GM23338 (cell line): ENCODE measurements around the gene CNTN1. TPM values are rescaled to one million over a fixed set of nuclear protein-coding genes. Genes with fewer than 3 reads are reported as not detected.

Experiments used
- ATAC-seq: fragments of 200-7000 bp; cut with Tn5 transposase; 3 replicates; pipeline ENCODE4 v1.9.1; 2020
- DNase-seq: peaks from one replicate; pipeline ENCODE4 v3.0.0-alpha.2; 2015; ENCODE audit warnings: low spot score
- H2AFZ ChIP-seq: fragments of 200-600 bp; sonication (generic); 2 replicates; pipeline ENCODE4 v1.8.0; 2016; ENCODE audit warnings: antibody characterized with exemption, mild to moderate bottlenecking, moderate library complexity
- H3F3A ChIP-seq: fragments of 200-600 bp; sonication (generic); replicated peaks from 2 replicates; pipeline ENCODE4 v1.8.0; 2017; ENCODE audit warnings: antibody characterized with exemption, mixed run types, low read depth
- H3K27ac ChIP-seq: fragments of 200-600 bp; sonication (generic); 2 replicates; pipeline ENCODE4 v1.6.1; 2016; ENCODE audit warnings: low read depth
- H3K27me3 ChIP-seq: fragments of 200-600 bp; sonication (generic); 2 replicates; pipeline ENCODE4 v1.8.0; 2016; ENCODE audit warnings: mild to moderate bottlenecking, mixed run types, moderate library complexity; ENCODE audit not compliant: insufficient read depth
- H3K36me3 ChIP-seq: fragments of 200-600 bp; sonication (generic); 2 replicates; pipeline ENCODE4 v1.8.0; 2016; ENCODE audit warnings: mild to moderate bottlenecking; ENCODE audit not compliant: insufficient read depth
- H3K4me1 ChIP-seq: fragments of 200-600 bp; sonication (generic); 2 replicates; pipeline ENCODE4 v1.8.0; 2016; ENCODE audit warnings: mild to moderate bottlenecking, moderate library complexity; ENCODE audit not compliant: insufficient read depth
- H3K4me2 ChIP-seq: fragments of 200-600 bp; sonication (generic); 2 replicates; pipeline ENCODE4 v1.7.1; 2017; ENCODE audit warnings: mixed run types
- H3K4me3 ChIP-seq: fragments of 200-600 bp; sonication (generic); 2 replicates; pipeline ENCODE4 v1.6.1; 2016; ENCODE audit warnings: mixed run types
- H3K79me2 ChIP-seq: fragments of 200-600 bp; sonication (generic); replicated peaks from 2 replicates; pipeline ENCODE4 v1.8.0; 2017; ENCODE audit warnings: mild to moderate bottlenecking; ENCODE audit not compliant: insufficient read depth
- H3K9me2 ChIP-seq: fragments of 200-600 bp; sonication (generic); 2 replicates; pipeline ENCODE4 v1.8.0; 2017; ENCODE audit not compliant: insufficient read depth
- H4K20me1 ChIP-seq: fragments of 200-600 bp; sonication (generic); replicated peaks from 2 replicates; pipeline ENCODE4 v1.8.0; 2017; ENCODE audit warnings: mild to moderate bottlenecking; ENCODE audit not compliant: insufficient read depth
- H3K27ac Mint-ChIP-seq: 2 replicates; pipeline ENCODE4 v1.8.0; 2020; ENCODE audit warnings: inconsistent platforms, mild to moderate bottlenecking, moderate library complexity, mixed read lengths
- H3K27me3 Mint-ChIP-seq: 3 replicates; pipeline ENCODE4 v1.8.0; 2022; ENCODE audit warnings: low read depth, mild to moderate bottlenecking, moderate library complexity, mixed read lengths, inconsistent platforms; ENCODE audit not compliant: insufficient read depth, poor library complexity
- H3K36me3 Mint-ChIP-seq: 3 replicates; pipeline ENCODE4 v1.8.0; 2021; ENCODE audit warnings: low read depth, mild to moderate bottlenecking, inconsistent platforms, moderate library complexity, mixed read lengths
- H3K4me1 Mint-ChIP-seq: 3 replicates; pipeline ENCODE4 v1.8.0; 2020; ENCODE audit warnings: mild to moderate bottlenecking, inconsistent platforms, mixed read lengths
- H3K4me3 Mint-ChIP-seq: 3 replicates; pipeline ENCODE4 v1.8.0; 2021; ENCODE audit warnings: moderate library complexity, mild to moderate bottlenecking, inconsistent platforms, mixed read lengths
- H3K9me3 Mint-ChIP-seq: 3 replicates; pipeline ENCODE4 v1.8.0; 2020; ENCODE audit warnings: moderate library complexity, mild to moderate bottlenecking, inconsistent platforms, mixed read lengths
- CREB1 ChIP-seq: fragments of 250-450 bp; sonication (Bioruptor Pico); IDR thresholded peaks from 2 replicates; pipeline ENCODE4 v1.5.0; 2020; ENCODE audit warnings: low read depth, mild to moderate bottlenecking, moderate library complexity
- CTCF ChIP-seq, 2 experiments: fragments of 200-600 bp in 1 of 2; sonication (generic) in 1 of 2; conservative IDR thresholded peaks; 2 replicates each; pipeline versions ENCODE4 v1.5.1 to v1.6.1; 2016 to 2017; ENCODE audit warnings: antibody characterized with exemption in 2 of 2, low read depth in 2 of 2, mild to moderate bottlenecking in 2 of 2, moderate library complexity in 1 of 2
- ETS1 ChIP-seq: IDR thresholded peaks from 2 replicates; pipeline ENCODE4 v1.6.1; 2016; ENCODE audit warnings: antibody characterized with exemption
- EZH2 ChIP-seq: fragments of 200-600 bp; sonication (generic); IDR thresholded peaks from one replicate; pipeline ENCODE4 v1.8.0; 2017; ENCODE audit warnings: antibody characterized with exemption, mild to moderate bottlenecking, low read depth; ENCODE audit not compliant: unreplicated experiment
- EZH2phosphoT487 ChIP-seq: fragments of 200-600 bp; sonication (generic); IDR thresholded peaks from one replicate; pipeline ENCODE4 v1.8.1; 2018; ENCODE audit warnings: antibody characterized with exemption; ENCODE audit not compliant: unreplicated experiment
- JUNB ChIP-seq: IDR thresholded peaks from one replicate; pipeline ENCODE4 v1.6.1; 2016; ENCODE audit warnings: antibody characterized with exemption; ENCODE audit not compliant: unreplicated experiment
- NANOG ChIP-seq: IDR thresholded peaks from 2 replicates; pipeline ENCODE4 v1.6.1; 2016; ENCODE audit warnings: antibody characterized with exemption, borderline replicate concordance
- POLR2AphosphoS5 ChIP-seq: IDR thresholded peaks from 2 replicates; pipeline ENCODE4 v1.6.1; 2016; ENCODE audit warnings: antibody characterized with exemption, low read depth
- REST ChIP-seq: IDR thresholded peaks from one replicate; pipeline ENCODE4 v1.6.1; 2018; ENCODE audit warnings: antibody characterized with exemption; ENCODE audit not compliant: unreplicated experiment
- STAT1 ChIP-seq: IDR thresholded peaks from one replicate; pipeline ENCODE4 v1.6.1; 2016; ENCODE audit warnings: antibody characterized with exemption; ENCODE audit not compliant: unreplicated experiment
- ZNF114 ChIP-seq: fragments of 250-450 bp; sonication (Bioruptor Pico); IDR thresholded peaks from 2 replicates; pipeline ENCODE4 v1.5.0; 2020; ENCODE audit warnings: mild to moderate bottlenecking, moderate library complexity
- ZNF331 ChIP-seq: fragments of 250-450 bp; sonication (Bioruptor Pico); IDR thresholded peaks from 2 replicates; pipeline ENCODE4 v1.5.0; 2020; ENCODE audit warnings: low read depth, mild to moderate bottlenecking, moderate library complexity
- ZNF462 ChIP-seq: fragments of 250-450 bp; sonication (Bioruptor Pico); IDR thresholded peaks from 2 replicates; pipeline ENCODE4 v1.5.0; 2020; ENCODE audit warnings: mild to moderate bottlenecking, moderate library complexity
- polyA plus RNA-seq: library from polyadenylated mRNA; unstranded; fragments of >200 nt; fragmentation: Nextera tagmentation; extraction: Ambion mirVana; gene quantifications from 2 replicates; pipeline ENCODE4 v1.2.1, GENCODE V29; 2016
- total RNA-seq: library from RNA; depleted of rRNA; stranded (reverse); fragments of >200 nt; shearing (Covaris generic); gene quantifications from 2 replicates; pipeline ENCODE4 v1.2.3, GENCODE V29; 2014

Gene CNTN1
- total and polyA plus RNA-seq, 2 experiments from 2014 or later = 5.0 to 27.0 TPM

- Histone ChIP-seq H3K79me2 (no peaks in the 10 kb centered on the region), H3K27me3 (no peaks in the 10 kb centered on the region), H3K27ac (no peak overlapping the region), H2AFZ (no peak overlapping the region), H3K4me2 (no peak overlapping the region), H3K4me1 (no peaks in the 10 kb centered on the region), H4K20me1 (no peaks in the 10 kb centered on the region), H3K4me3 (no peak overlapping the region), H3K36me3 (no peaks in the 10 kb centered on the region), H3F3A (no peaks in the 10 kb centered on the region), H3K9me2 (no peaks in the 10 kb centered on the region)
- H3K27me3 Mint-ChIP-seq = peaks cover 2% of the 10 kb centered on the region
- H3K9me3 Mint-ChIP-seq = no peaks in the 10 kb centered on the region; the same call in 2 of the 3 replicates
- H3K4me1 Mint-ChIP-seq = peaks cover 6% of the 10 kb centered on the region; the same call in 2 of the 3 replicates
- H3K27ac Mint-ChIP-seq = peak overlapping the region; percentile 56; the same call in 1 of the 2 replicates
- no peak overlapping the region for H3K4me3 Mint-ChIP-seq
- H3K36me3 Mint-ChIP-seq = no peaks in the 10 kb centered on the region
- no peak for ATAC-seq
- no peak for TF ChIP-seq JUNB
- TF ChIP-seq CTCF (conservative IDR thresholded peaks at IDR 0.05; ENCODE audit: low read depth in 2 of 2) = no peak
- TF ChIP-seq ETS1 = no peak
- TF ChIP-seq STAT1 = no peak
- TF ChIP-seq NANOG = no peak
- TF ChIP-seq EZH2 = no peak
- TF ChIP-seq ZNF114 (CRISPR knock-in tag) = no peak
- TF ChIP-seq POLR2AphosphoS5 = no peak
- no peak for TF ChIP-seq ZNF331 (CRISPR knock-in tag)
- TF ChIP-seq REST = no peak
- no peak for TF ChIP-seq CREB1 (CRISPR knock-in tag)
- no peak for TF ChIP-seq EZH2phosphoT487
- no peak for TF ChIP-seq ZNF462
- no peak for DNase-seq
Measured at GRCh38 chr12:40907115-40907527, 214.9 kb downstream of the CNTN1 start.
